ENCODE results near the gene MFN2.
"Not testable (repeated sequence)": the region's sequence is repeated elsewhere in the genome, so short reads cannot be mapped to it uniquely, and the experiment has no call there.

Gene MFN2

GRCh38 chr1:12028957-12029511 is 48.8 kb downstream of the MFN2 start:
- DNase-seq = no peak

GRCh38 chr1:12029720-12030339 is 49.6 kb downstream of the MFN2 start:
- DNase-seq = no peak

- no peak for DNase-seq
Measured at GRCh38 chr1:12031039-12031980, 51.1 kb downstream of the MFN2 start.

GRCh38 chr1:12032161-12032621 is 51.9 kb downstream of the MFN2 start:
- no peak for DNase-seq

- not testable (repeated sequence) for DNase-seq
Measured at GRCh38 chr1:12033441-12033840, 53.2 kb downstream of the MFN2 start.

GRCh38 chr1:12034381-12034801 is 54.1 kb downstream of the MFN2 start:
- DNase-seq = no peak

GRCh38 chr1:12035312-12035711 is 55.1 kb downstream of the MFN2 start:
- DNase-seq = no peak

GRCh38 chr1:12037486-12038355 is 57.5 kb downstream of the MFN2 start:
- DNase-seq = no peak

- DNase-seq = no peak
Measured at GRCh38 chr1:12038356-12039163, 58.3 kb downstream of the MFN2 start.

- no peak for DNase-seq
Measured at GRCh38 chr1:12039164-12039525, 58.9 kb downstream of the MFN2 start.

GRCh38 chr1:12039824-12040456 is 59.7 kb downstream of the MFN2 start:
- not testable (repeated sequence) for DNase-seq

GRCh38 chr1:12040457-12041051 is 60.3 kb downstream of the MFN2 start:
- peak; percentile 90 for DNase-seq

- DNase-seq = not testable (repeated sequence)
Measured at GRCh38 chr1:12044187-12044877, 64.1 kb downstream of the MFN2 start.

GRCh38 chr1:12046749-12047119 is 66.5 kb downstream of the MFN2 start:
- no peak for DNase-seq

- no peak for DNase-seq
Measured at GRCh38 chr1:12047120-12047876, 67.1 kb downstream of the MFN2 start.

- no peak for DNase-seq
Measured at GRCh38 chr1:12048372-12048771, 68.1 kb downstream of the MFN2 start.

- DNase-seq = no peak
Measured at GRCh38 chr1:12049616-12050015, 69.4 kb downstream of the MFN2 start.

- no peak for DNase-seq
Measured at GRCh38 chr1:12051361-12051760, 71.1 kb downstream of the MFN2 start.

GRCh38 chr1:12052008-12052573 is 71.8 kb downstream of the MFN2 start:
- DNase-seq = no peak

Data from NCI-H2171 (cell line).